ENCODE results near the gene CCDC182. TPM values are rescaled to one million over a fixed set of nuclear protein-coding genes. Genes with fewer than 3 reads are reported as not detected.

CCDC182 gene
- total and polyA plus RNA-seq, 4 donors = not detected

Small RNA genes within 50 kb of the gene (small RNA-seq; reads per million reads assigned to genes)
- 0.16 reads per million for gene RN7SKP94 (ENCODE audit: low replicate concordance)

Other genes with a start within 250 kb of the CCDC182 start
- 10 to 100 TPM; 17.0 to 46.1 TPM for gene MRPS23, start 104.7 kb upstream of the CCDC182 start, total RNA-seq
- 10 to 100 TPM; 49.4 to 59.2 TPM for gene MRPS23, start 104.7 kb upstream of the CCDC182 start, polyA plus RNA-seq (ENCODE audit: insufficient read length in 2 of 2)
- 10 to 100 TPM; 14.0 to 17.7 TPM for gene CUEDC1, start 210.1 kb upstream of the CCDC182 start, total RNA-seq
- gene CUEDC1, start 210.1 kb upstream of the CCDC182 start, polyA plus RNA-seq (ENCODE audit: insufficient read length in 2 of 2) = 100 to 1,000 TPM; 110 to 111 TPM
- gene VEZF1, start 243.0 kb upstream of the CCDC182 start, total RNA-seq = 10 to 100 TPM; 56.1 to 70.1 TPM
- gene VEZF1, start 243.0 kb upstream of the CCDC182 start, polyA plus RNA-seq (ENCODE audit: insufficient read length in 2 of 2) = 10 to 100 TPM; 71.2 to 96.1 TPM

All from spinal cord (tissue), 4 donors.